ENCODE measurements around the gene HSPB1.

GRCh38 chr7:76292213-76292573 is 10.3 kb upstream of the HSPB1 start:
- no peak for TF ChIP-seq CTCF (IDR thresholded peaks at IDR 0.05)
- no peak for TF ChIP-seq POLR2AphosphoS5 (IDR thresholded peaks at IDR 0.05)
- no peak for TF ChIP-seq POLR2A (IDR thresholded peaks at IDR 0.05)

Data from breast epithelium (tissue), 3 donors.